DOHH2 (cell line): ENCODE data around the gene PIM1.

ENCODE experiments used
- H3F3A ChIP-seq: fragments of 200-600 bp; sonication (generic), shearing (Covaris generic); 2 replicates; pipeline ENCODE4 v1.6.0; 2016; ENCODE audit warnings: antibody characterized with exemption, mild to moderate bottlenecking; ENCODE audit not compliant: control insufficient read depth, insufficient read depth
- H3K27ac ChIP-seq: fragments of 200-600 bp; sonication (generic); 2 replicates; pipeline ENCODE4 v1.5.1; 2014; ENCODE audit warnings: low read depth, mild to moderate bottlenecking, low read length, moderate library complexity
- H3K27me3 ChIP-seq: fragments of 200-600 bp; sonication (generic); 2 replicates; pipeline ENCODE4 v1.6.1; 2014; ENCODE audit warnings: mild to moderate bottlenecking, low read length, mixed read lengths; ENCODE audit not compliant: control insufficient read depth
- H3K36me3 ChIP-seq: fragments of 200-600 bp; sonication (generic); 2 replicates; pipeline ENCODE4 v1.6.1; 2014; ENCODE audit warnings: mild to moderate bottlenecking, low read length, moderate library complexity, mixed read lengths; ENCODE audit not compliant: control insufficient read depth
- H3K4me1 ChIP-seq: fragments of 200-600 bp; sonication (generic); 2 replicates; pipeline ENCODE4 v1.6.1; 2014; ENCODE audit warnings: mild to moderate bottlenecking, low read length, mixed read lengths; ENCODE audit not compliant: control insufficient read depth
- H3K4me2 ChIP-seq: fragments of 200-600 bp; sonication (generic); 2 replicates; pipeline ENCODE4 v1.6.0; 2014; ENCODE audit warnings: mild to moderate bottlenecking, low read length, moderate library complexity
- H3K4me3 ChIP-seq: fragments of 200-600 bp; sonication (generic); 2 replicates; pipeline ENCODE4 v1.5.1; 2014; ENCODE audit warnings: mild to moderate bottlenecking, low read length, mixed read lengths
- H3K79me2 ChIP-seq: fragments of 200-600 bp; sonication (generic); 2 replicates; pipeline ENCODE4 v1.6.1; 2014; ENCODE audit warnings: mild to moderate bottlenecking, low read length, mixed read lengths; ENCODE audit not compliant: control insufficient read depth
- H3K9me2 ChIP-seq: fragments of 200-600 bp; sonication (generic); replicated peaks from 2 replicates; pipeline ENCODE4 v1.6.1; 2014; ENCODE audit warnings: mild to moderate bottlenecking, low read length, mixed read lengths; ENCODE audit not compliant: control insufficient read depth
- H3K9me3 ChIP-seq: fragments of 200-600 bp; sonication (generic); 2 replicates; pipeline ENCODE4 v1.6.1; 2014; ENCODE audit warnings: antibody characterized with exemption, low read length, mixed read lengths; ENCODE audit not compliant: control insufficient read depth, insufficient read depth
- H4K20me1 ChIP-seq: fragments of 200-600 bp; sonication (generic); 2 replicates; pipeline ENCODE4 v1.6.0; 2014; ENCODE audit warnings: low read depth, mild to moderate bottlenecking, antibody characterized with exemption, low read length, moderate library complexity; ENCODE audit not compliant: control insufficient read depth, insufficient read depth
- EZH2phosphoT487 ChIP-seq: fragments of 200-600 bp; sonication (generic); IDR thresholded peaks from 2 replicates; pipeline ENCODE4 v1.6.1; 2017; ENCODE audit warnings: borderline replicate concordance, mild to moderate bottlenecking, antibody characterized with exemption, low read length, moderate library complexity, mixed read lengths
- TF ChIP-seq, protein P1 (sequence below): fragments of 200-600 bp; sonication (generic); IDR thresholded peaks from one replicate; pipeline ENCODE4 v1.5.1; 2014; ENCODE audit warnings: antibody characterized with exemption, mild to moderate bottlenecking, low read depth, low read length; ENCODE audit not compliant: poor library complexity, severe bottlenecking

PIM1 gene

DNA sequence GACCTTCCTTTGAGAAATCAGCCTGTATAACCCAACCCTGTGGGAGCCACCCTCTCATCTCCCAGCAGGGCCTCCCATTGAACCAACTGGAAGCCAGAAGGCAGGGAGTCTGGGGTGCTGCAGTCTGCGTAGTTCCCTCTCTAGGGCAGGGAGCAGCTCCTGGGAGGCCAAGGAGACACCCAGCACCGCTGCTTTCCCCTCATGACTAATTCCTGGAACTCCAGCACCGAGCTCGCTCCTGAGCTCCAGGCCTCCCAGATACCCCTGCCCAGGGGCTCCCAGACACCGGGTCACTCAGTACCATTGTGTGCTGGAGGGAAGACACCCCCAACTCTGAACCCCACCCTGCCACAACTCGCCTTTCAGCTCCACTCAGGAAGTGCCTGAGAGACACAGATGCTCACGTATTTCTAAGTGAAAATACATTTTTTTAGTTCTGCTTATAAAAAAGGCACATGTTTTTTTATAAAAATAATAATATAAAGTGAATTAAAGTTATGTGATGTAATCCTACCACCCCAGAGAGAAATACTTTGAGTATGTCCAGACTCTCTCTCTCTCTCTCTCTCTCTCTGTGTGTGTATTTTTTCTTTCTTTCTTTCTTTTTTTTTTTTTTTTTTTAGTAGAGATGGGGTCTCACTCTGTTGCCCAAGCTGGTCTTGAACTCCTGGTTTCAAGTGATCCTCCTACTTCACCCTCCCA, 17.5 kb downstream of the PIM1 start:
- Histone ChIP-seq H3K79me2 (no peaks in the 10 kb centered on the region), H4K20me1 (no peaks in the 10 kb centered on the region), H3K4me1 (peaks cover 9% of the 10 kb centered on the region), H3K27ac (no peak overlapping the region), H3K4me3 (no peak overlapping the region), H3K36me3 (no peaks in the 10 kb centered on the region), H3K9me2 (no peaks in the 10 kb centered on the region), H3F3A (no peaks in the 10 kb centered on the region), H3K4me2 (no peak overlapping the region), H3K9me3 (no peaks in the 10 kb centered on the region), H3K27me3 (no peaks in the 10 kb centered on the region)
- TF ChIP-seq, protein P1, sequence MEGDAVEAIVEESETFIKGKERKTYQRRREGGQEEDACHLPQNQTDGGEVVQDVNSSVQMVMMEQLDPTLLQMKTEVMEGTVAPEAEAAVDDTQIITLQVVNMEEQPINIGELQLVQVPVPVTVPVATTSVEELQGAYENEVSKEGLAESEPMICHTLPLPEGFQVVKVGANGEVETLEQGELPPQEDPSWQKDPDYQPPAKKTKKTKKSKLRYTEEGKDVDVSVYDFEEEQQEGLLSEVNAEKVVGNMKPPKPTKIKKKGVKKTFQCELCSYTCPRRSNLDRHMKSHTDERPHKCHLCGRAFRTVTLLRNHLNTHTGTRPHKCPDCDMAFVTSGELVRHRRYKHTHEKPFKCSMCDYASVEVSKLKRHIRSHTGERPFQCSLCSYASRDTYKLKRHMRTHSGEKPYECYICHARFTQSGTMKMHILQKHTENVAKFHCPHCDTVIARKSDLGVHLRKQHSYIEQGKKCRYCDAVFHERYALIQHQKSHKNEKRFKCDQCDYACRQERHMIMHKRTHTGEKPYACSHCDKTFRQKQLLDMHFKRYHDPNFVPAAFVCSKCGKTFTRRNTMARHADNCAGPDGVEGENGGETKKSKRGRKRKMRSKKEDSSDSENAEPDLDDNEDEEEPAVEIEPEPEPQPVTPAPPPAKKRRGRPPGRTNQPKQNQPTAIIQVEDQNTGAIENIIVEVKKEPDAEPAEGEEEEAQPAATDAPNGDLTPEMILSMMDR = no peak
- TF ChIP-seq EZH2phosphoT487 = no peak

DNA sequence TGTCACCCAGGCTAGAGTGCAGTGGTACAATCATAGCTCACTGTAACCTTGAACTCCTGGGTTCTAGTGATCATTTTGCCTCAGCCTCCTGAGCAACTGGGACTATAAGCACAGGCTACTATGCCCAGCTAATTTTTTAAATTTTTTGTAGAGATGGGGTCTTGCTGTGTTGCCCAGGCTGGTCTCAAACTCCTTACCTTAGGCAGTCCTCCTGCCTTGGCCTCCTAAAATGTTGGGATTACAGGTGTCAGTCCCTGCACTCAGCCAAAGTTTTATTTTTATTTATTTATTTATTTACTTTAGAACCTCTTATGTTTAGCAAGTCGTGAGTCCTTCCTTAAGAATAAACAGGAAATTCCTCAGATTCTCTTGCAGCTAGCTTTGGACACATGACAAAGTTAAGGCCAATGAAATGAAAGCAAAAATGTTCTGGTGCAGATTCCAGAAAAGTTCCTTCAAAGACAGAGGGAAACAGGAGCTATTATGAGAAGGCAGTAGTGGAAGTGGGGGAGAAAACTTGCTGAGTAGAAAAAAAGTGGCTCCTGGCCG, 19.1 kb downstream of the PIM1 start:
- no peak overlapping the region for H3K4me3 ChIP-seq
- no peaks in the 10 kb centered on the region for H3F3A ChIP-seq
- H4K20me1 ChIP-seq = no peaks in the 10 kb centered on the region
- H3K27ac ChIP-seq = no peak overlapping the region
- no peaks in the 10 kb centered on the region for H3K27me3 ChIP-seq
- no peaks in the 10 kb centered on the region for H3K79me2 ChIP-seq
- no peaks in the 10 kb centered on the region for H3K36me3 ChIP-seq
- TF ChIP-seq, protein P1 = no peak
- no peak for TF ChIP-seq EZH2phosphoT487
- H3K9me2 ChIP-seq = no peaks in the 10 kb centered on the region
- no peaks in the 10 kb centered on the region for H3K4me1 ChIP-seq
- H3K4me2 ChIP-seq = no peak overlapping the region
- H3K9me3 ChIP-seq = no peaks in the 10 kb centered on the region

- no peaks in the 10 kb centered on the region for H3K4me1 ChIP-seq
These were observed 20.2 kb downstream of the PIM1 start for GRCh38 chr6:37190159-37190535.

More at GRCh38 chr6:37190159-37190535, 20.2 kb downstream of the PIM1 start:
- Histone ChIP-seq H3K36me3 (no peaks in the 10 kb centered on the region), H3K27me3 (no peaks in the 10 kb centered on the region), H3K27ac (no peak overlapping the region), H3F3A (no peaks in the 10 kb centered on the region), H3K9me3 (no peaks in the 10 kb centered on the region), H3K4me3 (no peak overlapping the region), H4K20me1 (no peaks in the 10 kb centered on the region), H3K4me2 (no peak overlapping the region), H3K9me2 (no peaks in the 10 kb centered on the region), H3K79me2 (no peaks in the 10 kb centered on the region)
- TF ChIP-seq, protein P1 = no peak
- TF ChIP-seq EZH2phosphoT487 = no peak
